Stimulated activated CD4-positive, alpha-beta T cell treated with anti-CD3 and anti-CD28 coated beads, Interleukin-1b, Interleukin-23, amount 100 ng/mL, for 4 hours (primary cell): ENCODE results near the gene MGAT1.

Experiments used
- DNase-seq, 2 donors: peaks; one replicate each; pipeline ENCODE4 v3.0.0-alpha.2; 2020; ENCODE audit warnings: low read depth in 2 of 2

MGAT1 gene

GRCh38 chr5:180823940-180824629 is 21.5 kb upstream of the MGAT1 start:
- DNase-seq = no peak

DNA sequence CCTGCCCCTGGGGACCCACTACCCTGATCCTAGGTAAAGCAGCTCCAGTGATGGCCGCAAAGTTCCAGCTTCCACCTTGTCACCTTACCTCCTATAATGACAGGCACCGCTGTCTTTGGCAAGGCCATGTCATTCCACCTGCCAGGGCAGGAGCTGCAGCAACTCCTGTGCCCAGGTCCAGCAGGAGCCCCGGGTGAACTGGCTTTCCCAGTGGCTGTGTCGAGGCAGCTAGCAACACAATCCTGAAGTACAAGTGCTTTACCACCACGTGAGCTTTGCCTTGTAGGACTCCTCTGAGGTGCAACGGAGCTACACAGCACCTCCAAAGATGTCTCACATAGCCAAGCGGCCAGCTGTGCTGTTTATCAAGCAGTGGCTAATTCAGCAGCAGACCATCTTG is 20.7 kb upstream of the MGAT1 start:
- no peak for DNase-seq

- no peak for DNase-seq
Observed at GRCh38 chr5:180821538-180821937, 18.9 kb upstream of the MGAT1 start.

GRCh38 chr5:180820788-180821321 is 18.2 kb upstream of the MGAT1 start:
- DNase-seq = no peak

- DNase-seq = no peak
Observed at GRCh38 chr5:180818677-180819341, 16.2 kb upstream of the MGAT1 start.

DNA sequence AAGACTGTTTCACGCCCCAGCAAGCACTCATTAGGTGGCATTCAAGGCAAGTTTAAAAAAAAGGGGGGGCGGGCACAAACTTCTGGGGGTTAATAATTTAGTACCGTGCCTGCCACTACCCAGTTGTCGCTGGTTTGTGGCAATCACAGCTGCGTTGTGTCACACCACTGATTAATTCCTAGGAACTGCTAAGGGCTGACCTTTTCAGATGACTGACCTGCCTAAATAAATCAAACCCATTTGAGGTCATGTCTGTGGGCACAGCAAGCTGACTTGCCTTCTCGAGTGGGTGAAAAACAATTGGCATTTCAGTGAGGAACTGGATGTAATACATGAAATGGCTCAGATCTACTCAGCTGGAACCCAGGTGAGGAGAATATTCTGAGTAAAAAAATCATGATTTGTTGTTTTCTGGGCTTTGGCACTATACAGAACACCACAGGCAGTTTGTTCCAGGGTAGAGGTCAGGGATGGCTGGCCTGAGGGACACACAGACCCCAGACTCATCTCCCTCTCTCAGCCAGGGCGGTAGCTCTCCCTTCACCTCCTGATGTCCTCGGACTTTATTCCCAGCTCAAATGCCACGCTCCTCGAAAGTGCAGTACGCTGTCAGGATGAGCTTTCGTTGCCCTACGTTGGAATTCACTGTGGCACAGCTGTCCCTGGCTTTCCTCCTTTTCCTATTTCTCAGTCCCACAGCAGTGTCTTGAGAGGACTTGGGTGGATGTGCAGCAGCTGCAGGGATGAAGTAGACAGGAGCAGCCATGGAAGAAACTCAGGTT is 15.5 kb upstream of the MGAT1 start:
- DNase-seq = no peak

DNA sequence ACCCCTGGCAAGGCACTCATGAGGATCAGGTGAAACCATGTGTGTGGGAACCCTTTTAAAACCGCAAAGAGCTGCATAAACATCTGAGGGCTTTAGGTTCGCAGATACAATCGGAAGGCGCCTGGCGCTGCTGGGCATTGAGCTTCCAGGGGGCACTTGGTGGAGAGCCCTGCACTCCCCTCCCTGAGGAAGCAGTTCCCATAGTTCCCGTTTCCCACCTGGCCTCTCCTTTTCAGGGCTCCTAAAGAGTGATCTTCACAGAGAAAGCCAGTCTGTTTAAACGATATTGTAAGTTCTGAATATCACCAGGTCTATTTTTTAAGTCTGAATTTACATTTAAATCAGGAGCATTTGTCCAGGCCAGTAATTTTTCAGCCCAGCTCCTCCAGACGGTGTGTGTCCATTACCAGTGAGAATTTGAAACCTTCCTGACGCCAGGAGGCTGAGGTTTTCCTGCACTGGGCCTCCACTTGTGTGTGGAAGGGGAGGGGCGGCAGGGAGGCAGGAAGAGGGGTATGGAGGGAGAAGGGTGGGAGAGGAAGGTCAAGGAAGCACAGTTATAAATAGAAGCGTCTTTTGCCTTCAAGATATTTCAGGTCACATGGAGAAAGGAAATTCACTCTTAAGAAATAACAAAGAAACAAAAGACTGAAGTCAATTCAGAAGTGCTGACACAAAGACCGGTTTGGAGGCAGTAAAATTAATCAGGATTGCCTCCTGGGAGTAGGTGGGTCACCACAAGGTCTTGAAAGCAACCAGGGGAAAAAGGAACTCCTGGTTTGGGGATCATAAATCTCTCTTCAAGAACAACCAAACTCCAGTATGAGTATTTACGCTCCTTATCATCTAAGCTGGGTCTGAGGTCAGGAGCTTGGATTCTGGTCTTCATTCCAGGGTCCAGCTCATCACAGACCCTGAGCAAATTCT is 14.3 kb upstream of the MGAT1 start:
- DNase-seq = no peak

- no peak for DNase-seq
Observed at GRCh38 chr5:180815293-180815917, 12.8 kb upstream of the MGAT1 start.

- DNase-seq = no peak
Observed at GRCh38 chr5:180813420-180813819, 10.8 kb upstream of the MGAT1 start.

- no peak for DNase-seq
Observed at GRCh38 chr5:180811623-180812124, 9.1 kb upstream of the MGAT1 start.

DNA sequence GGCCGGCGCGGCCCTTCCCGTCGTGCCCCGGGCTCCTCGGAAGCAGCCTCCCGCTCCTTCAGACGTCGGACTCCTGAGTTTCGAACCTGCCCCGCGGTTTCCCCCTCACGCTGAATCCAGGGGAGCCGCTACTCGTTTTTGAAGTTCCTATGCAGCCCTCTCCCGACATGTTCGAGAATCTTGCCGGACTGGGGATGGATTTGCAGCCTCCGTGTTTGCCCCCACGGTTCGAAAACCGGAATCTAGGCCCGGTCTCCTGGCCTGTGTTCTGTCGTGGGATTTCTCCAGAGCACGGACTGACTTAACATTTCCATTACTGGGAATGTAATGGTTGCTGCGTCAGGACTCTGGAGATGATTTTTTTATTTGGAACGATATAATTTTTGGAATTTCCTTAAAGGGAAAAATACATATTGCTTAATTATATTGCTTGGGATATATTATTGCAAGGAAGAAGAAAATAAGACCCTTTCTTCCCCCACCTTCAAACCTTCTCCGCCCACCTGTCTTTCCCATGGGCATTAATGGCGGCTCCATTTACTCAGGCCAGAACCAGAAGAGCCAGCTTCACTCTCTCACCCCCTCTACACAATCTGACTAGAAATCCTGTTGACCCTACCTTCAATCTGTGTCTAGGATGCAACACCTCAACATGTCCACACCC is 8.5 kb upstream of the MGAT1 start:
- no peak for DNase-seq

GRCh38 chr5:180810210-180810958 is 7.8 kb upstream of the MGAT1 start:
- DNase-seq = peak; percentile 94 to 98

DNA sequence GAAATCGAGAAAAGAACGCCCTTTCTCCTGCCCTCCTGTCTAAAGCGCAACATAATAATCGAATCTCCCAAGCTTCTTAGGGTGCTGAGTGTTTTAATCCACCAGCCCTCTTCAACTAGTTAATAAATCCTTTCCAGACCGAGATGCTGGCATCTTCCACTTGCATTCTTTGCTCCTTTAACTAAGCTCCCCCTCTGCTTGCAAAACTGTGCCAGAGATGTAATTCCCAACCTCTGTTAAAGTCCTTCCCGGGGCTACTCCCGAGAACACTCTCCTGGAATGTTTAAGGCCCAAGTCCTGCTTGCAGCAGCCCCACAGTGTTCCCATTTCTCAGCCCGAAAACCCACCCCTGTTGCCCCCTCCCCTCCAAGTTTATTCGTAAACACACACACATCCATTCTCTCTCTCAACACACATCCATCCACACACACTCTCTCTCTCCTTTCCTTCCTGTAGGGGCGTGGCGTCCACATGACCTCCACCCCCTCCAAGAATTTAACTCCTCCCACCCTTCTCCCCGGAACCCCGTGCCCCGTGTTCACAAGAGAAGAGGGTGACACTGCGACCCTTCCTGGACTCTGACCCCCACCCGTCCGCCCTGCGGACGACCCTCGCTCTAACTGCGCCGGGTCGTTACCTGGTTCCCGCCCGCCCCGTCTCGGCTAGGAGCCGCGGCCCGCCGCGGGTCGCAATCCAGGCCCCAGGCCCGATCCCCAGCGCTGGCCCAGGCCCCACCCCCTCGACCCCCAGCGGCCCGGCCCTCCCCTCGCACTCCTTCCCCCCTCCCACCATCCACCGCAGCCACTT is 7.0 kb upstream of the MGAT1 start:
- DNase-seq = peak in 1 of 2 donors; percentile 87

DNA sequence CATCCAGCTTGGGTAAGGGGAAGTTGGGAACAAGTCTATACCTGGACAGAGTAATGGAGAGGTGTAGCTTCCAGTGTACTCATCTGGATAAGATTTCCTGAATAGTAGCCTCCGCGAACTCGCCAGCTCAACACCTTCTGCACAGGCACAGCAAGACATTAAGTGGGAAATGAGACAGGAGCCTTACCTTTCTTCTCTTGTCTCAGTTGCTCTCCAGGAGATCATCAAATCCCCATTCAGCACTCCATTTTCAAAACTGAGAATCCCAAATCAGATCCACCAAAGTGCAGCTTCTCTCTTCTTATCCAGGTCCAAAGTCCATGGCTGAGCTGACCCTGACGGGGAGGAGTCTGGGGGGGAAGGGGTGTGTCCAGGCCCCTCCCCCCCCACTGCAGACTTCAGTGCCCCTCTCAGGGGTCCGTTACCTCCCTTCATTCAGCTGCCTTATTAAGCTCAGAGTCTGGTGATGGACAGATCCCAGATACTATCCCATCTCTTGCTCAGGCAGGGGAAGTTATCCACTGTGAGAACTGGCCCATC is 5.9 kb upstream of the MGAT1 start:
- DNase-seq = no peak

DNA sequence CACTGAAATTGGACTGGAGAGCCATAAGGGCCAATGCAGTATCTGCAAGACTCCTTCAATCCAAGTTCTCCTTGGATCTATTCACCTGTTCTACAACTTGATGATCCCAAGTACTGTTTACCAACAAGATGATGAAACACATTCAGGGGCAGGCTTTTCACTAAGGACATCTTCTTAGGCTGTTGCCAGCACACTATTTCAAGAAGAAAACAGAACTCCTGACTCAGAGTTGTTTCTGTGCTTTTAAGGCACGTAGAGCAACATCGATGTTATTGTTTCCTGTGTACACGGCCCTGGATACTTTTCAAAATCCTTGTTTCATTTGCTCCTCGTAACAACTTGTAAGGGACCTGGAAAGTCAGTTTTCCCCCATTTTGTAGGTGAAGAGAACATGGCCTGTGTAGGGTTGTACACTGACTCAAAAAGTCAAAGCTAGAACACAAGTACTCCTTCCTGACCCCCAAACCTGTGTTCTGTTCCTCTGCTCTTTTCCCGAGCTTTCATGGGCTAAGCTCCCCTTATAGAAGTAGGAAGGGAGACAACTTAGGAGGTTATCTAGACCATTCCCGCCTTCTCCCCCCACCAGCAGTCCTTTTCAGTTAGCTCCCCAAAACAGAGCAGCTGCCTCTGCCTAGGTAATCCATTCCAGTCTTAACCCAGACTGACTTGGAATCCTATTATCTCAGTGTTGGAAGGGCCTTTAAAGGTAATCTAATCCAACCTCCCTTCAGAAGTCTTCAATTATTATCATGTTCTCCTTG is 5.2 kb upstream of the MGAT1 start:
- DNase-seq = no peak

GRCh38 chr5:180807046-180807445 is 4.4 kb upstream of the MGAT1 start:
- DNase-seq = no peak

DNA sequence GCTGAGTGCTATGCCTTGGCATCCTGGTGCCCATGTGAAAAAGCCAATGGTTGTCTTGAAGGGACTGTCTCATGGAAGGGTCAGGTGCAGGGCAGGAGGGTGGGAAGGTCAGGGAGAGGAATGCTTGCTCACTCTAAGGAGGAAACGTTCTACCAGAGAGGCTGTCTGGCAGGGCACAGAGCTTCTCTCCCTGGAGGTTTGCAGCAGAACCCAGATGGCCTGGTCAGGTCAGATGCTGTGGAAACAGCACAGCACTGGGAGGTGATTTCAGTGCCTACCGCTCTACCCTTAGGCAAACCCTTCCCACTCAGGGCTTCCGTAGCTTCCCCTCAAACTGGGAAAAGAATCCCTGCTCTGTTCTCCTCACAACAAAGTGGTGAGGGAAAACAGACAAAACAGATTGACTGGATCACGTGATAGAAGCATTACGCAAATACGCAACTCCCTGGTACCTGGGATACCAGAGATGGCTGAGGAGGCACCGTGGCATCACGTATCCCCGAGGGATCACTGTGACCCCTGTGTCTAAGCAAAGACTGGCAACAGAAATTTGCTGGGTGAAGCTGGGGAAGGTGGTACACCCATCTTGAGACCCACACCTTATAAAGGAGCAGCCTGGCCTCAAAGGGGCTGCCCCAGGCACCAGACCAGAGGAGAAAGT is 3.9 kb upstream of the MGAT1 start:
- no peak for DNase-seq
